ENCODE results near the gene FAM217B. TPM values are rescaled to one million over a fixed set of nuclear protein-coding genes. Genes with fewer than 3 reads are reported as not detected.

Gene FAM217B
- total RNA-seq, 1 donor: 5.8 TPM

DNA sequence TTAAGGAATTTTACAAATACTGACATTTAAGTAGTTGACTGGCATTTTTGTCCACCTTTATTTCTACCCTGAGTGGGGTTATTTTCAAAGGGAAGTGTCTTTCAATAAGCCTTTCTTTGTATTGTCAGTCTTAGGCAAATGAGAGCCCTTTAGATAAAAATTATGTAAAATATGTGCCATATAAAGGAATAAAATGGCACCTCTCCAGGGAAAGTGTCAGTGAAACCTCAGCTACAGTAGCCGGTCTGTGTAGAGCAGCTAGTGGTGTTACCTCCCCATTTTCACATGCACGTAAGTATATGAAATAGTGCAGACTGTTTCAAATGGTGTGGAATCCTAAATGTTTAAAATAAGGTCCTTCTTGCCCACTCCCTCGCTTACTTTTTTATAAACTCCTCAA is 5.0 kb downstream of the FAM217B start:
- Histone ChIP-seq H4K20me1 (ENCODE audit: insufficient read depth, low read length) (no peaks in the 10 kb centered on the region), H3K4me2 (ENCODE audit: insufficient read depth, low read length) (no peak overlapping the region)

GRCh38 chr20:59945731-59946130 is 5.5 kb downstream of the FAM217B start:
- no peaks in the 10 kb centered on the region for H4K20me1 ChIP-seq (ENCODE audit: insufficient read depth, low read length)
- no peak overlapping the region for H2AFZ ChIP-seq (ENCODE audit: low read length)
- H3K36me3 ChIP-seq (ENCODE audit: insufficient read depth, low read length): peaks cover 22% of the 10 kb centered on the region
- H3K27me3 ChIP-seq (ENCODE audit: insufficient read depth, low read length): no peaks in the 10 kb centered on the region
- TF ChIP-seq, protein P1, sequence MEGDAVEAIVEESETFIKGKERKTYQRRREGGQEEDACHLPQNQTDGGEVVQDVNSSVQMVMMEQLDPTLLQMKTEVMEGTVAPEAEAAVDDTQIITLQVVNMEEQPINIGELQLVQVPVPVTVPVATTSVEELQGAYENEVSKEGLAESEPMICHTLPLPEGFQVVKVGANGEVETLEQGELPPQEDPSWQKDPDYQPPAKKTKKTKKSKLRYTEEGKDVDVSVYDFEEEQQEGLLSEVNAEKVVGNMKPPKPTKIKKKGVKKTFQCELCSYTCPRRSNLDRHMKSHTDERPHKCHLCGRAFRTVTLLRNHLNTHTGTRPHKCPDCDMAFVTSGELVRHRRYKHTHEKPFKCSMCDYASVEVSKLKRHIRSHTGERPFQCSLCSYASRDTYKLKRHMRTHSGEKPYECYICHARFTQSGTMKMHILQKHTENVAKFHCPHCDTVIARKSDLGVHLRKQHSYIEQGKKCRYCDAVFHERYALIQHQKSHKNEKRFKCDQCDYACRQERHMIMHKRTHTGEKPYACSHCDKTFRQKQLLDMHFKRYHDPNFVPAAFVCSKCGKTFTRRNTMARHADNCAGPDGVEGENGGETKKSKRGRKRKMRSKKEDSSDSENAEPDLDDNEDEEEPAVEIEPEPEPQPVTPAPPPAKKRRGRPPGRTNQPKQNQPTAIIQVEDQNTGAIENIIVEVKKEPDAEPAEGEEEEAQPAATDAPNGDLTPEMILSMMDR (IDR thresholded peaks at IDR 0.05; ENCODE audit: extremely low read depth, low read depth, low read length): no peak
- no peak for DNase-seq (ENCODE audit: insufficient read length, low spot score, missing footprints)
- H3K79me2 ChIP-seq (ENCODE audit: insufficient read depth, low read length): peaks cover 6% of the 10 kb centered on the region
- H3K4me2 ChIP-seq (ENCODE audit: insufficient read depth, low read length): no peak overlapping the region
- H3K4me3 ChIP-seq (ENCODE audit: insufficient read depth, low read length): no peak overlapping the region
- H3K27ac ChIP-seq (ENCODE audit: low read depth, low read length): no peak overlapping the region
- H3K4me1 ChIP-seq (ENCODE audit: insufficient read depth, low read length): peaks cover 3% of the 10 kb centered on the region
- H3K9me3 ChIP-seq (ENCODE audit: low read depth, low read length): no peaks in the 10 kb centered on the region

More for the DNA sequence above, 5.0 kb downstream of the FAM217B start:
- H3K4me3 ChIP-seq (ENCODE audit: insufficient read depth, low read length): no peak overlapping the region
- H3K79me2 ChIP-seq (ENCODE audit: insufficient read depth, low read length): peaks cover 6% of the 10 kb centered on the region
- TF ChIP-seq, protein P1 (IDR thresholded peaks at IDR 0.05; ENCODE audit: extremely low read depth, low read depth, low read length): no peak
- peaks cover 3% of the 10 kb centered on the region for H3K4me1 ChIP-seq (ENCODE audit: insufficient read depth, low read length)
- no peak for DNase-seq (ENCODE audit: insufficient read length, low spot score, missing footprints)
- H3K36me3 ChIP-seq (ENCODE audit: insufficient read depth, low read length): peaks cover 22% of the 10 kb centered on the region
- no peak overlapping the region for H3K27ac ChIP-seq (ENCODE audit: low read depth, low read length)
- H3K9me3 ChIP-seq (ENCODE audit: low read depth, low read length): no peaks in the 10 kb centered on the region
- H2AFZ ChIP-seq (ENCODE audit: low read length): no peak overlapping the region
- H3K27me3 ChIP-seq (ENCODE audit: insufficient read depth, low read length): no peaks in the 10 kb centered on the region

DNA sequence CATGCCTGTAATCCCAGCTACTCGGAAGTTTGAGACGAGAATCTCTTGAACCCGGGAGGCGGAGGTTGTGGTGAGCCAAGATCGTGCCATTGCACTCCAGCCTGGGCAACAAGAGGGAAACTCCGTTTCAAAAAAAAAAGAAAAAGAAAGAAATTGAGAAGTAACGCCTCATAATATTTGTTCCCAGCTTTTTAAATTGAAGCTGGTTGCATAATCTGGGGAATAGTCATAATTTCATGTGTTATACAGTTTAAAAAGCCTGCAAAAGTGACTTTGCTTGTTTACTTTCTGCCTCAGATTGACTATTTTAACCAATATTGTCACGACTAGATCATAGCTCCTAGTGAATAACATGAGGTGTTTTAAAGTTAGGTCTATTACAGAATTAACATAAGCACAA is 7.2 kb downstream of the FAM217B start:
- no peaks in the 10 kb centered on the region for H3K79me2 ChIP-seq (ENCODE audit: insufficient read depth, low read length)
- no peaks in the 10 kb centered on the region for H3K9me3 ChIP-seq (ENCODE audit: low read depth, low read length)
- TF ChIP-seq, protein P1 (IDR thresholded peaks at IDR 0.05; ENCODE audit: extremely low read depth, low read depth, low read length): no peak
- DNase-seq (ENCODE audit: insufficient read length, low spot score, missing footprints): no peak
- H2AFZ ChIP-seq (ENCODE audit: low read length): no peak overlapping the region
- no peaks in the 10 kb centered on the region for H3K27me3 ChIP-seq (ENCODE audit: insufficient read depth, low read length)
- H4K20me1 ChIP-seq (ENCODE audit: insufficient read depth, low read length): no peaks in the 10 kb centered on the region
- no peak overlapping the region for H3K27ac ChIP-seq (ENCODE audit: low read depth, low read length)
- H3K4me1 ChIP-seq (ENCODE audit: insufficient read depth, low read length): peaks cover 3% of the 10 kb centered on the region
- H3K4me3 ChIP-seq (ENCODE audit: insufficient read depth, low read length): no peak overlapping the region
- H3K36me3 ChIP-seq (ENCODE audit: insufficient read depth, low read length): peaks cover 20% of the 10 kb centered on the region
- H3K4me2 ChIP-seq (ENCODE audit: insufficient read depth, low read length): no peak overlapping the region

DNA sequence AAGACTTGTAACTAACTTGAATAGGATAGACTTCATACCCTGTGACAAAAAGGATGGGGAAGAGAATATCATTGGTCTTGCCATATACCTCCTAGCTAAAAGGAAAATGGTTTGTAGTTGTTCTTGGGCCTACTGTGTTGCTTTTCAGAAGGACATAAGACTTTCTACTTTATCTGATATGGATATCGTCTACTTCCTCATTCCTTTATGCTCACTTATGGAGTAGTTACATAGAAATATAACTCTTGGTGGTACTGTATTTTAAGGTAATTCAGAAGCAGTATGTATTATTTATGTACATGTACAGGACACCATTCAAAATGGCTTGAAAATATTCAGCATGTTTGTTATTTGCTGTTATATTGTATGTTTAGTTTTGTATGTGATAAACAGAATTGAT is 8.0 kb downstream of the FAM217B start:
- Histone ChIP-seq H3K36me3 (ENCODE audit: insufficient read depth, low read length) (peaks cover 12% of the 10 kb centered on the region), H3K79me2 (ENCODE audit: insufficient read depth, low read length) (no peaks in the 10 kb centered on the region), H3K4me1 (ENCODE audit: insufficient read depth, low read length) (peaks cover 3% of the 10 kb centered on the region), H3K4me2 (ENCODE audit: insufficient read depth, low read length) (no peak overlapping the region), H3K27ac (ENCODE audit: low read depth, low read length) (no peak overlapping the region), H3K4me3 (ENCODE audit: insufficient read depth, low read length) (no peak overlapping the region), H3K9me3 (ENCODE audit: low read depth, low read length) (no peaks in the 10 kb centered on the region), H4K20me1 (ENCODE audit: insufficient read depth, low read length) (no peaks in the 10 kb centered on the region), H2AFZ (ENCODE audit: low read length) (no peak overlapping the region), H3K27me3 (ENCODE audit: insufficient read depth, low read length) (no peaks in the 10 kb centered on the region)
- DNase-seq (ENCODE audit: insufficient read length, low spot score, missing footprints): no peak
- TF ChIP-seq, protein P1 (IDR thresholded peaks at IDR 0.05; ENCODE audit: extremely low read depth, low read depth, low read length): no peak

All from osteoblast (primary cell).